A204.1 (cell line): Measurements from ENCODE around the gene TTLL11.
"Not testable (repeated sequence)": the region's sequence is repeated elsewhere in the genome, so short reads cannot be mapped to it uniquely, and the experiment has no call there.

ENCODE experiments used
- FAIRE-seq: peaks from 2 replicates; lab custom pipeline; 2012; peaks lifted over from hg19 to GRCh38; lab: Jason Lieb, UNC

TTLL11 gene

GRCh38 chr9:121813519-121814210 lies 279.4 kb downstream of the TTLL11 start:
- no peak for FAIRE-seq

GRCh38 chr9:121812159-121812735 lies 280.9 kb downstream of the TTLL11 start:
- no peak for FAIRE-seq

GRCh38 chr9:121811751-121812150 lies 281.4 kb downstream of the TTLL11 start:
- FAIRE-seq = no peak

GRCh38 chr9:121811140-121811539 lies 282.0 kb downstream of the TTLL11 start:
- no peak for FAIRE-seq

GRCh38 chr9:121810489-121810888 lies 282.6 kb downstream of the TTLL11 start:
- FAIRE-seq = no peak

GRCh38 chr9:121809356-121810050 lies 283.6 kb downstream of the TTLL11 start:
- FAIRE-seq = no peak

- no peak for FAIRE-seq
These were observed 284.3 kb downstream of the TTLL11 start for GRCh38 chr9:121808781-121809180.

- FAIRE-seq = no peak
These were observed 285.3 kb downstream of the TTLL11 start for GRCh38 chr9:121807823-121808278.

- no peak for FAIRE-seq
These were observed 285.9 kb downstream of the TTLL11 start for GRCh38 chr9:121807069-121807822.

- no peak for FAIRE-seq
These were observed 290.4 kb downstream of the TTLL11 start for GRCh38 chr9:121802753-121803152.

GRCh38 chr9:121801579-121801978 lies 291.5 kb downstream of the TTLL11 start:
- FAIRE-seq = no peak

GRCh38 chr9:121800376-121800775 lies 292.7 kb downstream of the TTLL11 start:
- FAIRE-seq = no peak

- no peak for FAIRE-seq
These were observed 294.2 kb downstream of the TTLL11 start for GRCh38 chr9:121798941-121799340.

- no peak for FAIRE-seq
These were observed 296.0 kb downstream of the TTLL11 start for GRCh38 chr9:121797081-121797480.

GRCh38 chr9:121794334-121794733 lies 298.8 kb downstream of the TTLL11 start:
- not testable (repeated sequence) for FAIRE-seq

- not testable (repeated sequence) for FAIRE-seq
These were observed 300.6 kb downstream of the TTLL11 start for GRCh38 chr9:121792476-121792875.

- no peak for FAIRE-seq
These were observed 302.3 kb downstream of the TTLL11 start for GRCh38 chr9:121790841-121791240.

GRCh38 chr9:121788686-121789366 lies 304.3 kb downstream of the TTLL11 start:
- FAIRE-seq = no peak

GRCh38 chr9:121786998-121787422 lies 306.1 kb downstream of the TTLL11 start:
- no peak for FAIRE-seq

- FAIRE-seq = no peak
These were observed 306.6 kb downstream of the TTLL11 start for GRCh38 chr9:121786543-121786948.

- no peak for FAIRE-seq
These were observed 307.2 kb downstream of the TTLL11 start for GRCh38 chr9:121785673-121786542.
